HG03159 (cell line): Measurements from ENCODE around the gene ATM.
"Not testable (repeated sequence)": the region's sequence is repeated elsewhere in the genome, so short reads cannot be mapped to it uniquely, and the experiment has no call there.

ENCODE experiments used
- ATAC-seq: cut with Tn5 transposase; IDR thresholded peaks from one replicate; pipeline ENCODE4 v1.9.1; 2021; ENCODE audit warnings: mild to moderate bottlenecking, moderate library complexity; ENCODE audit not compliant: unreplicated experiment

The ATM gene

GRCh38 chr11:108269583-108269982 lies 46.7 kb downstream of the ATM start:
- ATAC-seq = no peak

- not testable (repeated sequence) for ATAC-seq
Measured at GRCh38 chr11:108276985-108277616, 54.2 kb downstream of the ATM start.

- no peak for ATAC-seq
Measured at GRCh38 chr11:108278546-108278945, 55.7 kb downstream of the ATM start.

DNA sequence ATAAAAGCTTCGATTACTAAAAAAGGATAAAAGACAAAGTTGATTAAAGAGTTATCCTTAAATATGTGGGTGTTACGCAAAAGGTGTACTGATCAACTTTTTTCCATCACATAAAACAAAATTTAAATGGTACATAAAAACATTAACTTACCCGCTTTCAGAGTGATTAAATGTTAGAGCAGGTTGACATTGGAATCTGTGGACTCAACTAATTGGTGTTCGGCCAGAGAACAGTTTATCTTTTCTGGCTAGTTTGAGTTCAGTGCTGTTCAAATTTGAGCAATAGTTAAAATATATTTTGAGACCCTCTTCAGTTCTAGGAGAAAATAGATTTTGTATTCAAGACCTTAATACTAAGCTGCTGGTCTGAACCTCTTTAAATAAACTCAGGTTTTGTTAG lies 56.1 kb downstream of the ATM start:
- ATAC-seq = no peak

- ATAC-seq = no peak
Measured at GRCh38 chr11:108286370-108286769, 63.5 kb downstream of the ATM start.

- ATAC-seq = no peak
Measured at GRCh38 chr11:108286956-108287355, 64.1 kb downstream of the ATM start.

DNA sequence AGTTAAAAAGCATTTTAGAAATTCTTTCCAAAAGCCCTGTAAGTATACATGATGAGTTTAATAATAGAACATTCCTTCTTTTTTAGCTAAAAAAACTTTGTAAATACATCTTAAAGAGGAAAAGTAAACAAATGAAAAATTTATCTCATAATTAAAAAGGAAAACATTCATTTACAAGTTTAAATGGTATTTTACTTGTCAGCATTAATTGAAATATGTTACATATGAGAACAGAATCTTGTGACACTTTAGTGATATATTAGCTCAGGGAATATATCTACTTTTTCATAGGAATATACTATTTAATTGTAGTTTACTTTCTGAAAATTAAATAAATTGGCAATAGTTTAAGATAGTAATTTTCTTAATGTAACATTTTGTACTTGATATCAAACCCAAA lies 66.2 kb downstream of the ATM start:
- ATAC-seq = not testable (repeated sequence)

DNA sequence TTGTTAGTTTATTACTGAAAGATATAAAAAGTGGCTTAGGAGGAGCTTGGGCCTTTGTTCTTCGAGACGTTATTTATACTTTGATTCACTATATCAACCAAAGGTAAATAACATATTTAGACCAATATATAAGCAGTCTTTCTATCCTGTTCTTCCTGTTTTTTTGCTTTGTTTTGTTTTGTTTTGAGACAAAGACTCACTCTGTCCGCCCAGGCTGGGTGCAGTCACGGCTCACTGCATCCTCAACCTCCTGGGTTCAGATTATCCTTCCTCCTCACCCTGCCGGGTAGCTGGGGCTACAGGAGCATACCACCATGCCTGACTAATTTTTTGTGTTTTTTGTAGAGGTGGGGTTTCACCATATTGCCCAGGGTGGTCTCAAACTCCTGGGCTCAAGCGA lies 66.8 kb downstream of the ATM start:
- ATAC-seq = no peak

DNA sequence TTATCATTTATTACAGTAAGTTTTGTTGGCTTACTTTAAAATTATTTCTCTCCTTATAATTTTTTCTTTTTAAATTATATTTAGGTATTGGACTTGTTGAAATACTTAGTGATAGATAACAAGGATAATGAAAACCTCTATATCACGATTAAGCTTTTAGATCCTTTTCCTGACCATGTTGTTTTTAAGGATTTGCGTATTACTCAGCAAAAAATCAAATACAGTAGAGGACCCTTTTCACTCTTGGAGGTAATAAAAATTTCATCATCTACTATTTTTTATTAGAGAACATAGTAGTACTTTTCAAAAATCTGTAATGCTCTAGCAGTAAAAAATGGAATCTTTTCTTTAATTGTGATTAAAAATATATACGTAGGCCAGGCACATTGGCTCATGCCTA lies 70.4 kb downstream of the ATM start:
- ATAC-seq = no peak

GRCh38 chr11:108302121-108302785 lies 79.4 kb downstream of the ATM start:
- ATAC-seq = peak; percentile 96

- no peak for ATAC-seq
Measured at GRCh38 chr11:108307751-108308150, 84.9 kb downstream of the ATM start.

GRCh38 chr11:108313444-108313843 lies 90.6 kb downstream of the ATM start:
- no peak for ATAC-seq

DNA sequence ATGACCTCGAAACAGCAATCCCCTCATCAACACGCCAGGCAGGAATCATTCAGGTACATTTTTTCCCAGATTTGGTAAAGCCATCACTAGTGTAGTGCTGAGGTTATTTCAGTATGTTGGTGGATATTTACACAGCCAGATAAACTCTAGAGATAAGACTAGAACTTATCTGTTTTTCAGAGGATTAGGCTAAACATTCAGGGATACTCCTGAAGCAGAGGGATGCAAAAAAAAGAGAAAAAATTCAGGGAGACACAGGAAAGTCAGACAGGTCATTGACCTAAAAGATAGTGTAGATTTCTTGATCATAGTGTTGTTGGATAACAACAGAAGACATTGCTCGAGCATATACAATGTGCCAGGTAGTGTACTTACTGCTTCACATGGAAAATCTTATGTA lies 93.2 kb downstream of the ATM start:
- ATAC-seq = no peak

- no peak for ATAC-seq
Measured at GRCh38 chr11:108319541-108320145, 96.8 kb downstream of the ATM start.

GRCh38 chr11:108322666-108323065 lies 99.8 kb downstream of the ATM start:
- no peak for ATAC-seq

GRCh38 chr11:108324587-108324986 lies 101.7 kb downstream of the ATM start:
- no peak for ATAC-seq

DNA sequence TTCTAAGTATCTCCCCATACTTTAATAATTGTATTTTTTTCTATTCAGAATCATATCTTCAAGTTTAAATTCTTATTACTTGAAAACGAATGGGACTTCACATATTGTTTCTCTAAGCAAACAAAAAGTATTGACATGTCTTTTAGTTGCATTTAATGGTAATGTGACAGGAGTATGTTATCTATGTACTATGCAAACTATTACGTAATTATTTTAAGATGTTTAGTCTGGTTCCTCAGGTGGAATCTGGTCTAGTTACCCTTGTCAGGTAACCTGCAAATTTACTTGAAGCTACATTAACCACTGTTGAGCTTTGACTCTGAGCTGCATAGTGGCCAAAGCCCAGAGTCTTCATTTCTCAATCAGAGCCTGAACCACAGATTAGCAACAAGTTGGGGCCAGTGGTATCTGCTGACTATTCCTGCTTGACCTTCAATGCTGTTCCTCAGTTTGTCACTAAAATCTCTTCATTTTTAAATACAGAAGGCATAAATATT lies 110.6 kb downstream of the ATM start:
- ATAC-seq = no peak

DNA sequence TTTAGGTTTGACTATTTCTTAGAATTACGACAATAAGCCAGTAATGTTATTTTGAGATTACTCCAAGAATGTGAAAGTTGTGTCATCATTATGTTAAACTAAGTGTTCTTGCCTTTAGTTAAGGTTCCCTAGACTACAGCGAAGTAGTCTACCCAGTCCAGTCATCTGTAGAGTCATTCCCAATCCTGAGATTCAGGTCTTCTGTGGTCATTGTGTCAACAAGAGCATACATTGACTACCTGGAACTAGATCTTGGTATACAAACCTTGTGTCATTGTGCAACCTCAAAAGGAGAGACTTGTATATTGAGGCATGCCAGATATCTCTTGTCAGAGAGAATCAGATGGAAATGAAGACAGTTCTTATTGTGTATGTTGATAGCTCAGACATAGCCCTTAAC lies 115.9 kb downstream of the ATM start:
- ATAC-seq = no peak

DNA sequence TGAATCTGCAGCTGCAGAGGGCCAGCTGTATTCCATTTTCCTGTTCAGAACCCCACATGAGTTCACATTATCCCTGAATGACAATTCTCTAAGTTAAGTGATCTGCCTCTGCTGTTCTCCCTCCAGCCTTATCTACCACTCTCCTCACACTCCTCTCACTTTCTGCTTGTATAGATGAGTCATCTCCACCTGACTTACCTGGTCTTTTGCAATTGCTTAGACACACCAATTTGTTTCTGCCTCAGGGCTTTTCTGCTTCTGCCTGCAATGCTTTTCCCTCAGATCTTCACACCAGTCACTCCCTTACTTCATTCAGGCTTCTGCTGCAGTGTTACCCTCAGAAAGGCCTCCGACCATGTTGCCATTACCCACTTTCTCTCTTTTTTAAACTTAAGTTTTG lies 118.1 kb downstream of the ATM start:
- no peak for ATAC-seq

DNA sequence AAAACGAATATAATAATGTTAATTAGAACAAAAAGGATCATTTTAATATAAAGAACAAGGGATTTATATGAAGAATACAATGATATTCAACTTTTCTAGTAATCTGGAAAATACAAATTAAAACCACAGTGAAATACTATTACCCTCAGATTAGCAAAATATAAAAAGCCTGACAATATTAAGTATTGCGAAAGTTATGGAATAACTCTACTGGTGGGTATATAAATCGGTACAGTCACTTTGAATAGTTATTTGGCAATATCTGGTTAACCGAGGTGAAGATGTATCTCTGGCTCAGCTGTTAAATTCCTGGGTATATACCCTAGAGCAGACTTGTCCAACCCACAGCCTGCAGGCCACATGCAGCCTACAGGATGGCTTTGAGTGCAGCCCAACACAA lies 118.8 kb downstream of the ATM start:
- no peak for ATAC-seq

DNA sequence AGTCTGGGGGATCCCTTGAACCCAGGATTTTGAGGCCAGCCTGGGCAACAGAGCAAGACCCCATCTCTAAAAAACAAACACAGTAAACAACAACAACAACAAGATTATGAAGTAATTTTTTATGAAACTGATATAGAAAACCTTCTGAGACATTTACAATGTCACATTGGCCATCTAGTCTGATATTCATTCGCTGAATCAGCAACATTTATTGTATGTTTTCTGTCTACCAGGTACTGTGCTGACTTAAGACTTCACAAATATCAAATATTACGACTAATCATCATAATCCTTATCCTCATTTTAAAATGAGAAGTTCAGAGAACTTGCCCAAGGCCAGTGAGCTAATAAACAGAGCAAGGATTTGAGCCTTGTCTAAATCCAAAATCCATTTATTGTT lies 120.8 kb downstream of the ATM start:
- no peak for ATAC-seq

- no peak for ATAC-seq
Measured at GRCh38 chr11:108345767-108346166, 122.9 kb downstream of the ATM start.
